OCI-LY7 (cell line): ENCODE results near the gene WWOX.

Experiments used
- CTCF ChIP-seq: fragments of 200-600 bp; sonication (generic); conservative IDR thresholded peaks from 2 replicates; pipeline ENCODE4 v1.5.1; 2014; ENCODE audit warnings: mild to moderate bottlenecking, antibody characterized with exemption, low read length, moderate library complexity, mixed read lengths
- EZH2phosphoT487 ChIP-seq: fragments of 200-600 bp; sonication (generic); IDR thresholded peaks from 2 replicates; pipeline ENCODE4 v1.6.1; 2018; ENCODE audit warnings: low read depth, borderline replicate concordance, mild to moderate bottlenecking, mixed run types, antibody characterized with exemption, low read length, moderate library complexity, mixed read lengths

DNA sequence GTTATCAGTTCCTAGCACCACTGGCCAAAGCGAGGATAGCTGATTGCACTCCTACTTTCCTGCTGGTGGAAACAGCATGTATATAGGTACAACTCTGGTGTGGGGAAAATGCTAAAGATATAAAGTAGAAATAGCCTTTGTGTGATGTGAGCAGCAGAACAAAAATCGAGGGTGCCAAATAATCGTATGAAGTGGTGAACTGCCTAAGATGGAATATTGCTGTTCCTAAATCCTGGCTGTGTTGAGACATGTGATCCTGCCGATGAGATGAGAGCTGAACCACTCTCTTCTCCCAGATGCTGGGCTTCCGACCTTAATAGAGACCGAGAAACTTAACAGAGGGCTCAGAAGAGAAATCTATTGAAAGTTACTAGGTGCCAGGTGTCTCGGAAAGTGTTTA is 117.8 kb downstream of the WWOX start:
- TF ChIP-seq CTCF (no peak), EZH2phosphoT487 (no peak)
